Suprapubic skin (tissue), 3 donors: ENCODE data around the gene ZFHX2.

Experiments used
- POLR2AphosphoS5 ChIP-seq, 3 donors: sonication (generic); formaldehyde crosslinking; IDR thresholded peaks; one replicate each; pipeline ENCODE4 v1.6.1; 2017; ENCODE audit warnings: antibody characterized with exemption in 3 of 3
- TF ChIP-seq, protein P1 (sequence below), 2 donors: fragments of 200-600 bp in 1 of 2; fragments of 450-650 bp in 1 of 2; sonication (generic) in 1 of 2; IDR thresholded peaks; one replicate each; pipeline ENCODE4 v1.5.1; 2016 to 2019; ENCODE audit warnings: antibody characterized with exemption in 2 of 2, mild to moderate bottlenecking in 1 of 2, moderate library complexity in 1 of 2

DNA sequence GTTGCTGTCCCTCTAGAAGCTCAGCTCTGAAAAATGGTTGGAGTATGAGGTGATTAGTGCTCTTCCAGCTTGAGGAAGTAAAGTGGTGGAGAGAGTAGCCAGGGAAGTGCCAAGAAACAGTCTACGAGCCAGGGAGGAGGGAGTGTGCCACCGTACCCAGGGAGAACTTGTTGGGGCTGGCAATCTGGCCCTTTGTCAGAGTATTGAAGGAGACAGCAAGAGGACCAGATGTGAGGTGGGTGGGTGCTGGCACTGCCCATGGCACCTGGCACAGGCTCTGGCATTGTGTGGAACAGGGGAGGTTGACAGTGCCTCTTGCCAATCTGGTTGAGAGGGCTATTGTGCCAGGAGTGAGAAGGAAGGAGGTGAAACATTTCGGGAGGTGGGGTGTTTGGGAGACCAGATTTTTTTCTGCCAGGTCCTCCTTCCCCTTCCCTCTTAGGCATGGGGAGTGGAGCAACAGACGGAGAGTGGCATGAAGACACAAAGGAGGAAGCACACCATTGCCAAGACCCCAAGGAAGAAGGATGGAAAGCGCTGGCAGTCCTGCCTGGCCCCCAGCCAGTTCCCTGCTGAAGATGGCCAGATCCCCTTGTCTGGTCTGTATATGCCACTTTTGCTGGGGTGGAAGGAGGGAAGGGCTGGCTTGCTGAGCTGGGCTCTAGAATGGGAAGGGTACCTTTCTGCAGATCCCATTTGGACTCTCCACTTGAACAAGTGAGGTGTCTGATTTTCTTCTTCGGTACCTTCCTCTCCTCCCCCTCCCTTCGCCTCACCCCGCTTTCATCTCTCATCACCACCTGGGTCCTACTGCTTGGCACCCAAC lies 37.5 kb downstream of the ZFHX2 start:
- no peak for TF ChIP-seq POLR2AphosphoS5 (IDR thresholded peaks at IDR 0.05)
- TF ChIP-seq, protein P1, sequence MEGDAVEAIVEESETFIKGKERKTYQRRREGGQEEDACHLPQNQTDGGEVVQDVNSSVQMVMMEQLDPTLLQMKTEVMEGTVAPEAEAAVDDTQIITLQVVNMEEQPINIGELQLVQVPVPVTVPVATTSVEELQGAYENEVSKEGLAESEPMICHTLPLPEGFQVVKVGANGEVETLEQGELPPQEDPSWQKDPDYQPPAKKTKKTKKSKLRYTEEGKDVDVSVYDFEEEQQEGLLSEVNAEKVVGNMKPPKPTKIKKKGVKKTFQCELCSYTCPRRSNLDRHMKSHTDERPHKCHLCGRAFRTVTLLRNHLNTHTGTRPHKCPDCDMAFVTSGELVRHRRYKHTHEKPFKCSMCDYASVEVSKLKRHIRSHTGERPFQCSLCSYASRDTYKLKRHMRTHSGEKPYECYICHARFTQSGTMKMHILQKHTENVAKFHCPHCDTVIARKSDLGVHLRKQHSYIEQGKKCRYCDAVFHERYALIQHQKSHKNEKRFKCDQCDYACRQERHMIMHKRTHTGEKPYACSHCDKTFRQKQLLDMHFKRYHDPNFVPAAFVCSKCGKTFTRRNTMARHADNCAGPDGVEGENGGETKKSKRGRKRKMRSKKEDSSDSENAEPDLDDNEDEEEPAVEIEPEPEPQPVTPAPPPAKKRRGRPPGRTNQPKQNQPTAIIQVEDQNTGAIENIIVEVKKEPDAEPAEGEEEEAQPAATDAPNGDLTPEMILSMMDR (IDR thresholded peaks at IDR 0.05), result no peak
